Omental fat pad (tissue), 4 donors: ENCODE results near the gene FHOD3. TPM values are rescaled to one million over a fixed set of nuclear protein-coding genes. Genes with fewer than 3 reads are reported as not detected.

ENCODE experiments used
- ATAC-seq: fragments of 150-250 bp; one replicate; pipeline ENCODE4 v1.9.1; 2016; ENCODE audit warnings: mild to moderate bottlenecking, moderate library complexity; ENCODE audit not compliant: low FRiP score
- DNase-seq: peaks from one replicate; pipeline ENCODE4 v3.0.0-alpha.2; 2019; ENCODE audit warnings: low spot score
- total RNA-seq, 4 donors: library from RNA; depleted of rRNA; stranded (reverse); fragments of >200 nt; gene quantifications; one replicate each; pipeline ENCODE4 v1.1.0, GENCODE V29; 2016
- TF ChIP-seq, protein P1 (sequence below), 3 donors: fragments of 450-650 bp; IDR thresholded peaks; one replicate each; pipeline ENCODE4 v1.5.1; 2016 to 2017; ENCODE audit warnings: antibody characterized with exemption in 3 of 3, mild to moderate bottlenecking in 3 of 3, moderate library complexity in 2 of 3

Gene FHOD3
- total RNA-seq, 4 donors from 2014 or later: 0.96 to 3.8 (median 2.3) TPM

GRCh38 chr18:36658611-36659010 is 361.1 kb downstream of the FHOD3 start:
- ATAC-seq: no peak
- TF ChIP-seq, protein P1, sequence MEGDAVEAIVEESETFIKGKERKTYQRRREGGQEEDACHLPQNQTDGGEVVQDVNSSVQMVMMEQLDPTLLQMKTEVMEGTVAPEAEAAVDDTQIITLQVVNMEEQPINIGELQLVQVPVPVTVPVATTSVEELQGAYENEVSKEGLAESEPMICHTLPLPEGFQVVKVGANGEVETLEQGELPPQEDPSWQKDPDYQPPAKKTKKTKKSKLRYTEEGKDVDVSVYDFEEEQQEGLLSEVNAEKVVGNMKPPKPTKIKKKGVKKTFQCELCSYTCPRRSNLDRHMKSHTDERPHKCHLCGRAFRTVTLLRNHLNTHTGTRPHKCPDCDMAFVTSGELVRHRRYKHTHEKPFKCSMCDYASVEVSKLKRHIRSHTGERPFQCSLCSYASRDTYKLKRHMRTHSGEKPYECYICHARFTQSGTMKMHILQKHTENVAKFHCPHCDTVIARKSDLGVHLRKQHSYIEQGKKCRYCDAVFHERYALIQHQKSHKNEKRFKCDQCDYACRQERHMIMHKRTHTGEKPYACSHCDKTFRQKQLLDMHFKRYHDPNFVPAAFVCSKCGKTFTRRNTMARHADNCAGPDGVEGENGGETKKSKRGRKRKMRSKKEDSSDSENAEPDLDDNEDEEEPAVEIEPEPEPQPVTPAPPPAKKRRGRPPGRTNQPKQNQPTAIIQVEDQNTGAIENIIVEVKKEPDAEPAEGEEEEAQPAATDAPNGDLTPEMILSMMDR (IDR thresholded peaks at IDR 0.05): no peak
- DNase-seq: no peak

DNA sequence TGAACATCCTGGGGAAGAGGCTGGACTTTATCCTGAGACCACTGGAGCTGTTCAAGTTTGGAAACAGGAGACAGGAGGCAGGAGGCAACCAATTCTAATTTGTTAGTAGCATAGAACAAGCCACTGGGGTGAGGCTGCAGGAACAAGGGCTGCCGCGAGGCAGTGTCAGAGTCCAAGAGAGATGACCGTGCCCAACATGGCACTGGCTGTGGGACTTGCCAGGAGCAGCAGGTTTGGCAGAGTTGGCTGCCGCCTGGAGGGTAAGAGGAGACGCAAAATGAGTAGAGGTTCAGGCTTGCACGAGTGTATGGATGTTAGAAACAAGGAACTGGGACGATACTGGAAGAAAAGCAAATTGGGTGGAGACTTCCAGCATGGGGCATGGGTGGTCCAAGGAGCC is 362.8 kb downstream of the FHOD3 start:
- TF ChIP-seq, protein P1 (IDR thresholded peaks at IDR 0.05): no peak
- DNase-seq (no peak), ATAC-seq (no peak)

- ATAC-seq (no peak), DNase-seq (no peak)
- TF ChIP-seq, protein P1 (IDR thresholded peaks at IDR 0.05): no peak
These were observed 364.5 kb downstream of the FHOD3 start for GRCh38 chr18:36661999-36662398.

- TF ChIP-seq, protein P1 (IDR thresholded peaks at IDR 0.05): no peak
- no peak for ATAC-seq
- DNase-seq: no peak
These were observed 365.8 kb downstream of the FHOD3 start for GRCh38 chr18:36663312-36663711.

DNA sequence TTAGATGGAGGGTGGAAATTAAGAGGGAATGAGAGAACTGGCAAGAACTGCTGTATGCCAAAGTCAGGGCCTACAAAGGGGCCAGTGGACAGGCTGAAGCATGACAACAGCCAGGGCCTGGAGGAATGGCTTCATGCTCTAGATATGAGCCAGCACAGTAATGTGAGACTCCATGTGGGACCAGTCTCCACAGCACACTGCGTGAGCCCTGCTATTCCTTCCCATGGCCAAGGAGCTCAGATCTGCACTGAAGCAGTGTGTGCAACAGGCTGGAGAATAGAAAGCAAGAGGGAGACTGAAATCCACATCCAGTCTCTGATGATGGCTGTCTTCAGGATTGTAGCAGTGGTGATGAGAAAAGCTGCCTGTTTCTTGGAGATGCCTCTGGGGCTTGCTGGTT is 368.4 kb downstream of the FHOD3 start:
- DNase-seq (no peak), ATAC-seq (no peak)
- TF ChIP-seq, protein P1 (IDR thresholded peaks at IDR 0.05): no peak

GRCh38 chr18:36667811-36668210 is 370.3 kb downstream of the FHOD3 start:
- TF ChIP-seq, protein P1 (IDR thresholded peaks at IDR 0.05): no peak
- ATAC-seq: no peak
- no peak for DNase-seq

- no peak for DNase-seq
- TF ChIP-seq, protein P1 (IDR thresholded peaks at IDR 0.05): no peak
- ATAC-seq: no peak
These were observed 370.8 kb downstream of the FHOD3 start for GRCh38 chr18:36668349-36668748.
